VCaP (cell line): Measurements from ENCODE around the gene FARS2.

Experiments used
- H3K27ac ChIP-seq: fragments of 450-650 bp; 2 replicates; pipeline ENCODE4 v1.5.1; 2017
- TF ChIP-seq, protein P1 (sequence below): fragments of 450-650 bp; conservative IDR thresholded peaks from 2 replicates; pipeline ENCODE4 v1.5.1; 2017; ENCODE audit warnings: mild to moderate bottlenecking, moderate library complexity

FARS2 gene

DNA sequence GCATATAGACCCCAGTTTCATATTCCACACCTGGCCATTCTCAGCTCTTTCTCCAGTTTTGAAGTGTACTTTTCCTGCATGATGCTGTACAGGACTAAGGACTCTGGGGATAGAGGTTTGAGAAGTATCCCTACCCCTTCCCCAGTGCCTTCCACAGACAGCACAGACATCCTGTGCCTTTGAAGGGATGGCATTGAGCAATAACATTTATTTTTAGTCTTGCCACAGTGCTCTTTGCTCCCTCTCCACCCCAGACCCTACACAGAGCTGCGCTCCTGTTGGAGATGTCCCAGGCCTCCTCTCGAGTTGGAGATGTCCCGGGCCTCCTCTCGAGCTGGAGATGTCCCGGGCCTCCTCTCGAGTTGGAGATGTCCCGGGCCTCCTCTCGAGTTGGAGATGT lies 275.8 kb downstream of the FARS2 start:
- H3K27ac ChIP-seq = no peak overlapping the region
- TF ChIP-seq, protein P1, sequence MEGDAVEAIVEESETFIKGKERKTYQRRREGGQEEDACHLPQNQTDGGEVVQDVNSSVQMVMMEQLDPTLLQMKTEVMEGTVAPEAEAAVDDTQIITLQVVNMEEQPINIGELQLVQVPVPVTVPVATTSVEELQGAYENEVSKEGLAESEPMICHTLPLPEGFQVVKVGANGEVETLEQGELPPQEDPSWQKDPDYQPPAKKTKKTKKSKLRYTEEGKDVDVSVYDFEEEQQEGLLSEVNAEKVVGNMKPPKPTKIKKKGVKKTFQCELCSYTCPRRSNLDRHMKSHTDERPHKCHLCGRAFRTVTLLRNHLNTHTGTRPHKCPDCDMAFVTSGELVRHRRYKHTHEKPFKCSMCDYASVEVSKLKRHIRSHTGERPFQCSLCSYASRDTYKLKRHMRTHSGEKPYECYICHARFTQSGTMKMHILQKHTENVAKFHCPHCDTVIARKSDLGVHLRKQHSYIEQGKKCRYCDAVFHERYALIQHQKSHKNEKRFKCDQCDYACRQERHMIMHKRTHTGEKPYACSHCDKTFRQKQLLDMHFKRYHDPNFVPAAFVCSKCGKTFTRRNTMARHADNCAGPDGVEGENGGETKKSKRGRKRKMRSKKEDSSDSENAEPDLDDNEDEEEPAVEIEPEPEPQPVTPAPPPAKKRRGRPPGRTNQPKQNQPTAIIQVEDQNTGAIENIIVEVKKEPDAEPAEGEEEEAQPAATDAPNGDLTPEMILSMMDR = no peak

DNA sequence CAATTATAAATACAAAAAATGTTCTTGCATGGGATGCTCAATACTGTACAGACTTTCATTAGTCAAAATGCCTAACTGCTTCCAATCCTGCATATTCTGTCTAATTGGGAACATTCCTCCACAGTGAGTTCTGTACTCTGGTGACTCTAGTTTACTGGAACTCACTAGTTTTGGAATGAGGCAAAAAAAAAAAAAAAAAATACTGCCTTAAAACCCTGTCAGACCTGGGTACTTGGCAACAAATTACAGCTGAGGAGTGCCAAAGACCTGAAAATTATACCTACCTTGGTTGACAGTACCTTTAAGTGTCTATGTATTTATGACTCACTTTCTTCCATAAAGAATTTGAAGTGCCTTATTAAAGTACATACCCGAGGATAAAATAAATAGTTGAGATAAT lies 276.7 kb downstream of the FARS2 start:
- TF ChIP-seq, protein P1 = no peak

DNA sequence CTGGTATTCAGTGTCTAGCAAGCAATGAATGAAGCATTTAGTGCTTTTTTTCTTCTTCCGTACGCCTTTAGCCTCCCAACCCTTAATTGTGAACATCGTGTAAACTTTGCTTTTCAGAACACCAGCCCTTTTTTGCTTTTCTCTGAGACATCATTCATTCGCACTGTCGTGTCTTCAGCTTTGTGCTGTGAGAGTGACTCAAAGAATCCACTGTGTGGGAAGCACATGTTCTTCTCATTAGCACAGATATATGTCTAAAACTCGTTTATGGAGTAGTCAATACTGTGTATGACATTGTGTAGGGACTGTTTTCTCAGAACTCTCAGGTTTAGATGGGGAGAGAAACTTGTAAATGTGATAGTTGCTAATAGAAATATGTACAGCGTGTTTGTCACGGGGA lies 279.1 kb downstream of the FARS2 start:
- TF ChIP-seq, protein P1 = no peak
- no peak overlapping the region for H3K27ac ChIP-seq

More for the DNA sequence above, 276.7 kb downstream of the FARS2 start:
- H3K27ac ChIP-seq = no peak overlapping the region

DNA sequence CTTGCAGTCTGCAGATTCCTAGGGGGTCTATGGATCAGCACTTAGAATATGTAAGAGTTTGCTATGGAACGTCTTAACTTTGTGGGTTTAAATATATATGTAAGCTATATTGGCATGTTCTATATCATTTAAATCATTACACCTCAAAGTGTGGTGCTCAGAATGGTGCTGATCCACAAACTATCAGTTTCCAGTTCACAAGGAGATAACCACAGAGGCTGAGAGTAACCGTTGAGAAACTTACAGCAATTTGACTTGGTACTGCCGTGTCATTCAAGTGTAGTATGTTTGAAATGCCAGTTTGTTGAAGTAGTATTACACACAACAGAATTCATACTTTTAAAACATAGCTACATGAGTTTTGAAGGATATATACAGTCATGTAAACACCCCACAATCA lies 279.7 kb downstream of the FARS2 start:
- no peak overlapping the region for H3K27ac ChIP-seq
- TF ChIP-seq, protein P1 = no peak

- TF ChIP-seq, protein P1 = no peak
- no peak overlapping the region for H3K27ac ChIP-seq
These were observed 280.6 kb downstream of the FARS2 start for GRCh38 chr6:5541751-5542432.

DNA sequence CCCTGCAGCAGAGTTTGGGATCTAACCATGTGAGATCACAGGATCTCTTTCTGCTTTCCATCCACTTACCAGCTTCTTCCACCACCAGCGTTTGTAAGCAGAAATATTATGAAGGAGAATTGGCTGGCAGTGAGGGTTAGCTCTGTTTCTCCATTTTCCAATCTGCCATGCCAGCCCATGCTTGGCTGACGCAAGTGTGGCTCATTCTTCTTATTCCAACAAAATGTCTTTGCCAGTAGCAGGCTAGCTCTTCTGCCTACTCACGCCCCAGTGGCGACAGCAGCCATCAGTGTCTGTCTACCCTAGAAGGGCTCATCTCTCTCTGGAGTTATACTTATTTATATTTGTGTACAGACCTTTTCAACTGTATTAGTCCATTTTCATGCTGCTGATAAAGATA lies 286.2 kb downstream of the FARS2 start:
- no peak overlapping the region for H3K27ac ChIP-seq
- TF ChIP-seq, protein P1 = no peak

GRCh38 chr6:5550631-5551030 lies 289.3 kb downstream of the FARS2 start:
- no peak overlapping the region for H3K27ac ChIP-seq
- TF ChIP-seq, protein P1 = no peak
